Measurements from ENCODE around the gene KCNQ1.

KCNQ1 gene

GRCh38 chr11:2539371-2540222 lies 94.8 kb downstream of the KCNQ1 start:
- no peak for DNase-seq

GRCh38 chr11:2540223-2540991 lies 95.6 kb downstream of the KCNQ1 start:
- no peak for DNase-seq

GRCh38 chr11:2540992-2541680 lies 96.3 kb downstream of the KCNQ1 start:
- no peak for DNase-seq

- DNase-seq = no peak
Measured at GRCh38 chr11:2541881-2542361, 97.1 kb downstream of the KCNQ1 start.

GRCh38 chr11:2542406-2542805 lies 97.6 kb downstream of the KCNQ1 start:
- DNase-seq = no peak

GRCh38 chr11:2547806-2548205 lies 103.0 kb downstream of the KCNQ1 start:
- DNase-seq = no peak

- no peak for DNase-seq
Measured at GRCh38 chr11:2548596-2548995, 103.8 kb downstream of the KCNQ1 start.

GRCh38 chr11:2549080-2549479 lies 104.3 kb downstream of the KCNQ1 start:
- DNase-seq = no peak

GRCh38 chr11:2549491-2549875 lies 104.7 kb downstream of the KCNQ1 start:
- DNase-seq = no peak

- DNase-seq = no peak
Measured at GRCh38 chr11:2549876-2550605, 105.2 kb downstream of the KCNQ1 start.

GRCh38 chr11:2550606-2550970 lies 105.8 kb downstream of the KCNQ1 start:
- no peak for DNase-seq

- no peak for DNase-seq
Measured at GRCh38 chr11:2551131-2551530, 106.3 kb downstream of the KCNQ1 start.

GRCh38 chr11:2552210-2552609 lies 107.4 kb downstream of the KCNQ1 start:
- DNase-seq = no peak

GRCh38 chr11:2553198-2553597 lies 108.4 kb downstream of the KCNQ1 start:
- no peak for DNase-seq

GRCh38 chr11:2553886-2554285 lies 109.1 kb downstream of the KCNQ1 start:
- DNase-seq = no peak

- no peak for DNase-seq
Measured at GRCh38 chr11:2554338-2555207, 109.8 kb downstream of the KCNQ1 start.

- no peak for DNase-seq
Measured at GRCh38 chr11:2555336-2555735, 110.5 kb downstream of the KCNQ1 start.

- no peak for DNase-seq
Measured at GRCh38 chr11:2555891-2556290, 111.1 kb downstream of the KCNQ1 start.

GRCh38 chr11:2557381-2557780 lies 112.6 kb downstream of the KCNQ1 start:
- DNase-seq = no peak

- no peak for DNase-seq
Measured at GRCh38 chr11:2558397-2558796, 113.6 kb downstream of the KCNQ1 start.

GRCh38 chr11:2558861-2559526 lies 114.2 kb downstream of the KCNQ1 start:
- DNase-seq = no peak

Measured in hematopoietic multipotent progenitor cell treated with erythropoietin and hydrocortisone succinate and interleukin-3 and kit ligand, for 6 days (in vitro differentiated cells).